ENCODE data around the gene TMEM61.

- no peak for TF ChIP-seq CTCF (IDR thresholded peaks at IDR 0.05; ENCODE audit: low read depth, low read length)
- TF ChIP-seq EZH2phosphoT487 (IDR thresholded peaks at IDR 0.05; ENCODE audit: low read depth), result no peak
Observed at GRCh38 chr1:54993140-54993539, 12.7 kb downstream of the TMEM61 start.

Data from OCI-LY3 (cell line).